ENCODE results near the gene PDIA2. TPM values are rescaled to one million over a fixed set of nuclear protein-coding genes. Genes with fewer than 3 reads are reported as not detected.

The PDIA2 gene
- total and polyA plus RNA-seq, 2 donors (not counting 3 experiments of a cell fraction or from before 2014, with no cell fraction given): 0.63 TPM; not detected in 1

- CTCF ChIA-PET: no interaction called here
- no peak overlapping the region for H2AFZ ChIP-seq (ENCODE audit: low read depth, low read length)
- H3K4me1 ChIP-seq (ENCODE audit: control insufficient read depth, extremely low read depth, insufficient read depth, low read length): no peaks in the 10 kb centered on the region
- no peaks in the 10 kb centered on the region for H3K79me2 ChIP-seq (ENCODE audit: control insufficient read depth, insufficient read depth, low read length)
- no peaks in the 10 kb centered on the region for H3K9me3 ChIP-seq (replicated peaks; ENCODE audit: control insufficient read depth, insufficient read depth, low read length)
- no peaks in the 10 kb centered on the region for H3K9me1 ChIP-seq (replicated peaks; ENCODE audit: control insufficient read depth, extremely low read depth, insufficient read depth, low read length)
- no peak for FAIRE-seq
- DNase-seq (ENCODE audit: low read depth, low spot score): no peak
- no peak overlapping the region for H3K4me3 ChIP-seq (replicated peaks in 1 of 3; ENCODE audit: insufficient read depth in 1 of 3, low read depth in 1 of 3, low read length in 3 of 3)
- TF ChIP-seq MYC (IDR thresholded peaks at IDR 0.05; ENCODE audit: low read depth, low read length) (no peak), JUN (IDR thresholded peaks at IDR 0.05; ENCODE audit: borderline replicate concordance, insufficient read depth, insufficient read length, low read depth) (no peak), FOS (IDR thresholded peaks at IDR 0.05; ENCODE audit: borderline replicate concordance, insufficient read depth, low read length) (no peak), GATA2 (IDR thresholded peaks at IDR 0.05; ENCODE audit: insufficient read depth, insufficient read length, low read depth, low read length) (no peak), POLR2AphosphoS5 (IDR thresholded peaks at IDR 0.05; ENCODE audit: insufficient read depth, low read depth, low read length) (no peak), POLR2A (IDR thresholded peaks at IDR 0.05; ENCODE audit: low read depth, low read length) (no peak), EZH2 (IDR thresholded peaks at IDR 0.05; ENCODE audit: borderline replicate concordance, low read depth, low read length, severe bottlenecking) (no peak)
- TF ChIP-seq, protein P1, sequence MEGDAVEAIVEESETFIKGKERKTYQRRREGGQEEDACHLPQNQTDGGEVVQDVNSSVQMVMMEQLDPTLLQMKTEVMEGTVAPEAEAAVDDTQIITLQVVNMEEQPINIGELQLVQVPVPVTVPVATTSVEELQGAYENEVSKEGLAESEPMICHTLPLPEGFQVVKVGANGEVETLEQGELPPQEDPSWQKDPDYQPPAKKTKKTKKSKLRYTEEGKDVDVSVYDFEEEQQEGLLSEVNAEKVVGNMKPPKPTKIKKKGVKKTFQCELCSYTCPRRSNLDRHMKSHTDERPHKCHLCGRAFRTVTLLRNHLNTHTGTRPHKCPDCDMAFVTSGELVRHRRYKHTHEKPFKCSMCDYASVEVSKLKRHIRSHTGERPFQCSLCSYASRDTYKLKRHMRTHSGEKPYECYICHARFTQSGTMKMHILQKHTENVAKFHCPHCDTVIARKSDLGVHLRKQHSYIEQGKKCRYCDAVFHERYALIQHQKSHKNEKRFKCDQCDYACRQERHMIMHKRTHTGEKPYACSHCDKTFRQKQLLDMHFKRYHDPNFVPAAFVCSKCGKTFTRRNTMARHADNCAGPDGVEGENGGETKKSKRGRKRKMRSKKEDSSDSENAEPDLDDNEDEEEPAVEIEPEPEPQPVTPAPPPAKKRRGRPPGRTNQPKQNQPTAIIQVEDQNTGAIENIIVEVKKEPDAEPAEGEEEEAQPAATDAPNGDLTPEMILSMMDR (IDR thresholded peaks at IDR 0.05; ENCODE audit: extremely low read depth in 1 of 2, insufficient read depth in 1 of 2, low read depth in 1 of 2, low read length in 2 of 2): no peak
- TF ChIP-seq, protein P2, sequence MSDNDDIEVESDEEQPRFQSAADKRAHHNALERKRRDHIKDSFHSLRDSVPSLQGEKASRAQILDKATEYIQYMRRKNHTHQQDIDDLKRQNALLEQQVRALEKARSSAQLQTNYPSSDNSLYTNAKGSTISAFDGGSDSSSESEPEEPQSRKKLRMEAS (IDR thresholded peaks at IDR 0.05; ENCODE audit: insufficient read depth, insufficient read length): no peak
- BruUV-seq (replicated peaks): no TSS peak
- intact Hi-C loops (cut with micrococcal nuclease): no loop called here
- H3K36me3 ChIP-seq (ENCODE audit: control insufficient read depth in 2 of 2, extremely low read depth in 1 of 2, insufficient read depth in 2 of 2, low read length in 2 of 2): peaks cover 0 to 20% of the 10 kb centered on the region in 2 experiments
- POLR2A ChIA-PET: no interaction called here
- H4K20me1 ChIP-seq (replicated peaks; ENCODE audit: control insufficient read depth, extremely low read depth, insufficient read depth, low read length): no peaks in the 10 kb centered on the region
- H3K27ac ChIP-seq (ENCODE audit: insufficient read depth, low read depth, low read length): no peak overlapping the region
- no peaks in the 10 kb centered on the region for H3K27me3 ChIP-seq (ENCODE audit: control insufficient read depth in 2 of 2, insufficient read depth in 2 of 2, low read length in 2 of 2)
- H3K4me2 ChIP-seq (ENCODE audit: insufficient read depth, low read length): no peak overlapping the region
- dilution Hi-C loops (cut with MboI; ENCODE audit: extremely low pct_ligation_motif_present, low sequenced_read_pairs): no loop called here
- no peak overlapping the region for H3K9ac ChIP-seq (replicated peaks; ENCODE audit: extremely low read depth, insufficient read depth, low read length)
Measured at GRCh38 chr16:260326-260725, 22.6 kb upstream of the PDIA2 start.
